Ovary (tissue), 3 donors: ENCODE measurements around the gene STOM.

Experiments used
- CTCF ChIP-seq, 3 donors: fragments of 450-650 bp in 2 of 3; fragments of 200-600 bp in 1 of 3; IDR thresholded peaks; one replicate each; pipeline versions ENCODE4 v1.5.1 to v1.8.0; 2016 to 2022; ENCODE audit warnings: antibody characterized with exemption in 3 of 3, mild to moderate bottlenecking in 1 of 3
- POLR2A ChIP-seq: fragments of 450-650 bp; IDR thresholded peaks from one replicate; pipeline ENCODE4 v1.6.1; 2017; ENCODE audit warnings: antibody characterized with exemption, mild to moderate bottlenecking, moderate library complexity
- donor health status: DM: no; HTN: no; CAD: no.

GRCh38 chr9:121345070-121345469 lies 25.0 kb downstream of the STOM start:
- TF ChIP-seq CTCF (IDR thresholded peaks at IDR 0.05) (no peak), POLR2A (no peak)
